ENCODE data around the gene CYP4F22. TPM values are rescaled to one million over a fixed set of nuclear protein-coding genes. Genes with fewer than 3 reads are reported as not detected.
"Not testable (repeated sequence)": the region's sequence is repeated elsewhere in the genome, so short reads cannot be mapped to it uniquely, and the experiment has no call there.

The CYP4F22 gene
- polyA plus RNA-seq, 3 donors = 0.08 to 1.1 (median 0.33) TPM

DNA sequence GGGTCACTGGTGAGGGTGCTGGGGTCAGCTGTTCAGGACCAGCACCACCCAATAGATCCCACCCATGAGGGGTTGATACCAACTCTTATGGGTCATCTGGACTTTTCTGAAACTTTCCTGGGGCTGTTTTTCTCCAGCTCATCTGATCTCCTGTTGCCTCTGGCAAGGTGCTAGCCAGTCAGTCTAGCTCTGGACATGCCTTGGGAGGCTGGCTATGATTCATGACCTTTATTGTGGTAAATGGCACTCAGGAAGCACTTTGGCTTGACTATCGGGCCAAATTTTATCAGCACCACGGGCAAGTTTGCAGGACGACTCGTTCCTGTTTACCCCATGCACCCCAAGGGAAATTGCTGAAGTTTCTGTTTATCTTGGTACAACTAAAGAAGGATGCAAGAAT, 85.4 kb downstream of the CYP4F22 start:
- WGBS (ENCODE audit: insufficient coverage) = no CpG with 5 or more reads among the region's 4 CpGs
- peaks cover 8 to 30% (median 14%) of the 10 kb centered on the region in 7 donors for H3K9me3 Mint-ChIP-seq
- peaks cover 64 to 67% of the 10 kb centered on the region in 2 donors for H3K4me1 ChIP-seq (ENCODE audit: control insufficient read depth in 1 of 2, insufficient read depth in 2 of 2, low read length in 2 of 2)
- H3K27me3 Mint-ChIP-seq (ENCODE audit: low read depth in 3 of 3); H3K4me3 ChIP-seq (replicated peaks in 1 of 3; ENCODE audit: low read depth in 2 of 3, low read length in 3 of 3); DNase-seq; H3K9me3 ChIP-seq (replicated peaks in 1 of 2; ENCODE audit: control insufficient read depth in 1 of 2, insufficient read depth in 1 of 2, low read length in 2 of 2); intact Hi-C loops (cut with micrococcal nuclease); H3K36me3 Mint-ChIP-seq; H3K27ac ChIP-seq (ENCODE audit: low read depth in 1 of 2, low read length in 2 of 2); H3K4me3 Mint-ChIP-seq; H3K79me2 ChIP-seq (ENCODE audit: insufficient read depth, low read length); H3K4me2 ChIP-seq (replicated peaks; ENCODE audit: extremely low read depth, low read length, poor library complexity, severe bottlenecking); H4K20me1 ChIP-seq (ENCODE audit: insufficient read depth, low read length); H3K9ac ChIP-seq (ENCODE audit: insufficient read depth, low read length, poor library complexity, severe bottlenecking); H2AFZ ChIP-seq (ENCODE audit: insufficient read depth, low read depth, low read length, poor library complexity, severe bottlenecking); H3K36me3 ChIP-seq (replicated peaks in 1 of 2; ENCODE audit: control insufficient read depth in 1 of 2, insufficient read depth in 2 of 2, low read length in 2 of 2); H3K27me3 ChIP-seq (ENCODE audit: control insufficient read depth in 2 of 2, insufficient read depth in 2 of 2, low read length in 2 of 2): not testable (repeated sequence)
- H3K27ac Mint-ChIP-seq = peak overlapping the region in 4 of 7 donors; percentile 27 to 78 (median 47)
- peaks cover 65% of the 10 kb centered on the region for H3K4me1 Mint-ChIP-seq

DNA sequence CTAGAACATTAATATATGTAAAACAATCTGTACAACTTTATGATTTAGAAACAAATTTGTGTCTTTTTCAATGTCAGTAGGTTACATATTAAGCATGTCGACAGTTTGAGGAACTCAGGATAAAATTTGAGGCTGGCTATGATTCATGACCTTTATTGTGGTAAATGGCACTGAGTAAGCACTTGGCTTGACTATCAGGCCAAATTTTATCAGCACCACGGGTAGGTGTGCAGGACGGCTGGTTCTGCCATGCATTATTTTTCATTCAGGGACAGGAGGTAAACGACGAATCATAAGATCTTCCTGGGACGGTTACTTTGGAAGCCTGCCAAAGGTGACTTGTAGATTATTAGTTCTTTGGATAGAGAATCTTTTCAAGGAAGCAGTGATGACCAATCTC, 86.7 kb downstream of the CYP4F22 start:
- Histone ChIP-seq H3K27me3 (ENCODE audit: control insufficient read depth in 2 of 2, insufficient read depth in 2 of 2, low read length in 2 of 2) (no peaks in the 10 kb centered on the region), H3K4me2 (replicated peaks; ENCODE audit: extremely low read depth, low read length, poor library complexity, severe bottlenecking) (no peak overlapping the region), H3K36me3 (replicated peaks in 1 of 2; ENCODE audit: control insufficient read depth in 1 of 2, insufficient read depth in 2 of 2, low read length in 2 of 2) (no peaks in the 10 kb centered on the region), H4K20me1 (ENCODE audit: insufficient read depth, low read length) (no peaks in the 10 kb centered on the region), H2AFZ (ENCODE audit: insufficient read depth, low read depth, low read length, poor library complexity, severe bottlenecking) (no peak overlapping the region), H3K4me1 (ENCODE audit: control insufficient read depth in 1 of 2, insufficient read depth in 2 of 2, low read length in 2 of 2) (peaks cover 51 to 54% of the 10 kb centered on the region in 2 donors), H3K9ac (ENCODE audit: insufficient read depth, low read length, poor library complexity, severe bottlenecking) (no peak overlapping the region), H3K9me3 (replicated peaks in 1 of 2; ENCODE audit: control insufficient read depth in 1 of 2, insufficient read depth in 1 of 2, low read length in 2 of 2) (peaks cover 4 to 9% of the 10 kb centered on the region in 2 donors), H3K79me2 (ENCODE audit: insufficient read depth, low read length) (no peaks in the 10 kb centered on the region), H3K4me3 (replicated peaks in 1 of 3; ENCODE audit: low read depth in 2 of 3, low read length in 3 of 3) (no peak overlapping the region), H3K27ac (ENCODE audit: low read depth in 1 of 2, low read length in 2 of 2) (no peak overlapping the region)
- H3K4me1 Mint-ChIP-seq = peaks cover 53% of the 10 kb centered on the region
- peak overlapping the region in 5 of 7 donors; percentile 2 to 85 (median 63) for H3K27ac Mint-ChIP-seq
- peaks cover 0 to 2% (median 1%) of the 10 kb centered on the region in 3 donors for H3K27me3 Mint-ChIP-seq (ENCODE audit: low read depth in 3 of 3)
- peaks cover 0 to 3% of the 10 kb centered on the region in 2 donors for H3K36me3 Mint-ChIP-seq
- no peak overlapping the region for H3K4me3 Mint-ChIP-seq
- intact Hi-C loops (cut with micrococcal nuclease) = no loop called here
- DNase-seq = peak; percentile 39 to 80 (median 72)
- 0% methylated on average over 6 of the region's 6 CpGs for WGBS (ENCODE audit: insufficient coverage)
- H3K9me3 Mint-ChIP-seq = peaks cover 8 to 30% (median 14%) of the 10 kb centered on the region in 7 donors
- TF ChIP-seq, protein P1, sequence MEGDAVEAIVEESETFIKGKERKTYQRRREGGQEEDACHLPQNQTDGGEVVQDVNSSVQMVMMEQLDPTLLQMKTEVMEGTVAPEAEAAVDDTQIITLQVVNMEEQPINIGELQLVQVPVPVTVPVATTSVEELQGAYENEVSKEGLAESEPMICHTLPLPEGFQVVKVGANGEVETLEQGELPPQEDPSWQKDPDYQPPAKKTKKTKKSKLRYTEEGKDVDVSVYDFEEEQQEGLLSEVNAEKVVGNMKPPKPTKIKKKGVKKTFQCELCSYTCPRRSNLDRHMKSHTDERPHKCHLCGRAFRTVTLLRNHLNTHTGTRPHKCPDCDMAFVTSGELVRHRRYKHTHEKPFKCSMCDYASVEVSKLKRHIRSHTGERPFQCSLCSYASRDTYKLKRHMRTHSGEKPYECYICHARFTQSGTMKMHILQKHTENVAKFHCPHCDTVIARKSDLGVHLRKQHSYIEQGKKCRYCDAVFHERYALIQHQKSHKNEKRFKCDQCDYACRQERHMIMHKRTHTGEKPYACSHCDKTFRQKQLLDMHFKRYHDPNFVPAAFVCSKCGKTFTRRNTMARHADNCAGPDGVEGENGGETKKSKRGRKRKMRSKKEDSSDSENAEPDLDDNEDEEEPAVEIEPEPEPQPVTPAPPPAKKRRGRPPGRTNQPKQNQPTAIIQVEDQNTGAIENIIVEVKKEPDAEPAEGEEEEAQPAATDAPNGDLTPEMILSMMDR (IDR thresholded peaks at IDR 0.05) = no peak

Other genes with a start within 250 kb of the CYP4F22 start
- 10 to 100 TPM in 1 of 3 donors, 1 to 10 TPM in 2; 3.7 to 19.2 (median 4.2) TPM for gene BRD4, start 176.0 kb upstream of the CYP4F22 start, polyA plus RNA-seq
- 10 to 100 TPM in 2 of 3 donors, 1 to 10 TPM in 1; 8.0 to 25.9 (median 12.3) TPM for gene AKAP8, start 128.7 kb upstream of the CYP4F22 start, polyA plus RNA-seq
- gene AKAP8L, start 89.5 kb upstream of the CYP4F22 start, polyA plus RNA-seq = 100 to 1,000 TPM in 1 of 3 donors, 10 to 100 TPM in 2; 21.4 to 103 (median 39.0) TPM
- gene WIZ, start 58.6 kb upstream of the CYP4F22 start, polyA plus RNA-seq = 10 to 100 TPM in 1 of 3 donors, under 1 TPM in 2; 0.47 to 13.7 (median 0.51) TPM
- 10 to 100 TPM in 2 of 3 donors, 1 to 10 TPM in 1; 4.5 to 45.4 (median 13.6) TPM for gene RASAL3, start 44.0 kb upstream of the CYP4F22 start, polyA plus RNA-seq
- under 1 TPM; 0.03 to 0.32 (median 0.15) TPM for gene PGLYRP2, start 29.0 kb upstream of the CYP4F22 start, polyA plus RNA-seq
- not detected for gene CYP4F8, start 106.7 kb downstream of the CYP4F22 start, polyA plus RNA-seq
- 1 to 10 TPM in 1 of 3 donors, under 1 TPM in 2; 0.56 to 1.2 (median 0.92) TPM for gene CYP4F3, start 132.4 kb downstream of the CYP4F22 start, polyA plus RNA-seq
- under 1 TPM in 1 of 3 donors, not detected in 2; 0.09 TPM for gene CYP4F12, start 164.6 kb downstream of the CYP4F22 start, polyA plus RNA-seq
- not detected for gene OR10H2, start 219.5 kb downstream of the CYP4F22 start, polyA plus RNA-seq
- gene OR10H3, start 229.5 kb downstream of the CYP4F22 start, polyA plus RNA-seq = not detected

Measured in CD14-positive monocyte (primary cell).